Right cardiac atrium (tissue), 5 donors: Measurements from ENCODE around the gene RASD1. TPM values are rescaled to one million over a fixed set of nuclear protein-coding genes. Genes with fewer than 3 reads are reported as not detected.
A peak's percentile ranks its signal among the peaks of the same experiment; 100 is the strongest.

Experiments
- ATAC-seq, 2 donors: fragments of 200-7000 bp; cut with Tn5 transposase; one replicate each; pipeline versions ENCODE4 v1.8.0 to v1.9.1; 2020; ENCODE audit warnings: moderate library complexity in 2 of 2, mild to moderate bottlenecking in 1 of 2
- DNase-seq, 3 donors: peaks; one replicate each; pipeline ENCODE4 v3.0.0-alpha.2; 2020
- H3K27ac ChIP-seq: one replicate; pipeline ENCODE4 v1.5.1; 2013; ENCODE audit warnings: mild to moderate bottlenecking, low read length, control low read depth, moderate library complexity
- H3K27me3 ChIP-seq: one replicate; pipeline ENCODE4 v1.6.1; 2013; ENCODE audit not compliant: control insufficient read depth, insufficient read depth
- H3K4me1 ChIP-seq: one replicate; pipeline ENCODE4 v1.6.1; 2013; ENCODE audit warnings: low read length; ENCODE audit not compliant: control insufficient read depth, insufficient read depth
- H3K4me3 ChIP-seq: one replicate; pipeline ENCODE4 v1.5.1; 2013; ENCODE audit warnings: low read length, control low read depth
- H3K9me3 ChIP-seq: one replicate; pipeline ENCODE4 v1.6.1; 2013; ENCODE audit warnings: low read length; ENCODE audit not compliant: control insufficient read depth
- WGBS: extraction: QIAGEN DNeasy Blood & Tissue Kit; methylation state at CpG from one replicate; pipeline ENCODE4 v1.1.7; 2013; 5-methylcytosine and 5-hydroxymethylcytosine counted together
- intact Hi-C, 4 donors: fragments of 100-400 bp; cut with DNase I; formaldehyde crosslinking; loops; one replicate each; pipeline versions ENCODE4 v1.11.0 to v1.14.0; 2022 to 2023
- long read RNA-seq, 4 donors: library from polyadenylated mRNA; unstranded; transcript quantifications; one replicate each; pipeline ENCODE4 v2.0.0, GENCODE V29; 2020 to 2021
- polyA plus RNA-seq: library from polyadenylated mRNA; stranded (reverse); fragments of 200-250 nt; gene quantifications from one replicate; pipeline ENCODE4 v1.2.3, GENCODE V29; 2013
- total RNA-seq, 4 donors: library from RNA; stranded (reverse); fragmentation: NEBNext Ultra II Directional; extraction: Animal tissue kit (Norgen Biotek cat#: 25700); gene quantifications; one replicate each; pipeline ENCODE4 v1.2.1, GENCODE V29; 2021
- donor health status: healthy with polysubstance abuse.
- donor health status: DM: no; HTN: yes; CAD: no.
- donor health status: DM: no; HTN: no; CAD: no.
- donor health status: DM: no; HTN: yes; CAD: no; lungs with severe emphysema.
- donor health status: DM: yes; HTN: yes; CAD: no.

RASD1 gene
- total RNA-seq (10 to 100 TPM; 18.7 to 63.8 (median 39.9) TPM), polyA plus RNA-seq (66.2 TPM)
- long read RNA-seq, donor 1, transcript RASD1-201 (2 exons, 1,746 nt) = major isoform, 164 of 174 reads
- long read RNA-seq, donor 1, partial matches to known transcripts = 1 of 174 reads
- long read RNA-seq, donor 1, other reads (novel, unspliced or antisense) = 9 of 174 reads
- long read RNA-seq, donor 2, transcript RASD1-201 (2 exons, 1,746 nt) = major isoform, 116 of 125 reads
- long read RNA-seq, donor 2, partial matches to known transcripts = 0 of 125 reads
- long read RNA-seq, donor 2, other reads (novel, unspliced or antisense) = 9 of 125 reads
- long read RNA-seq, donor 3, transcript RASD1-201 (2 exons, 1,746 nt) = major isoform, 287 of 293 reads
- long read RNA-seq, donor 3, partial matches to known transcripts = 0 of 293 reads
- long read RNA-seq, donor 3, other reads (novel, unspliced or antisense) = 6 of 293 reads
- long read RNA-seq, donor 4, transcript RASD1-201 (2 exons, 1,746 nt) = major isoform, 44 of 46 reads
- long read RNA-seq, donor 4, partial matches to known transcripts = 0 of 46 reads
- long read RNA-seq, donor 4, other reads (novel, unspliced or antisense) = 2 of 46 reads

GRCh38 chr17:17496189-17497064, at the start of gene RASD1:
TSS of gene RASD1 (minus strand) at chr17:17496395. CDS start at chr17:17496181, 214 bp downstream.
- no peaks in the 10 kb centered on the region for H3K9me3 ChIP-seq
- H3K4me3 ChIP-seq = peak within 1 kb of the TSS; percentile 64
- peaks cover 7% of the 10 kb centered on the region for H3K4me1 ChIP-seq
- DNase-seq = peak; percentile 94 to 98 (median 97)
- intact Hi-C loops = loop anchor here (2.0 to 10.0 kb wide), 7 partner anchors 71 to 146 kb away; no protein-coding TSS in a partner anchor
- H3K27ac ChIP-seq = peak within 1 kb of the TSS; percentile 87
- under 1% methylated on average over 93 of the region's 93 CpGs for WGBS
- H3K27me3 ChIP-seq = no peaks in the 10 kb centered on the region
- ATAC-seq = peak; percentile 93

GRCh38 chr17:17545984-17546383, 49.8 kb upstream of the RASD1 start:
- WGBS = 74% methylated on average over 7 of the region's 7 CpGs

GRCh38 chr17:17545031-17545820, 49.0 kb upstream of the RASD1 start:
- Histone ChIP-seq H3K27me3 (no peaks in the 10 kb centered on the region), H3K9me3 (no peaks in the 10 kb centered on the region), H3K4me3 (no peak overlapping the region), H3K27ac (no peak overlapping the region), H3K4me1 (no peaks in the 10 kb centered on the region)
- intact Hi-C loops = no loop called here
- DNase-seq (peak; percentile 76 to 88 (median 79)), ATAC-seq (peak; percentile 26 to 46)
- WGBS = 84% methylated on average over 20 of the region's 20 CpGs

More at GRCh38 chr17:17545984-17546383, 49.8 kb upstream of the RASD1 start:
- no peak overlapping the region for H3K4me3 ChIP-seq
- no peaks in the 10 kb centered on the region for H3K4me1 ChIP-seq
- H3K27me3 ChIP-seq = no peaks in the 10 kb centered on the region
- H3K27ac ChIP-seq = no peak overlapping the region
- intact Hi-C loops = no loop called here
- no peak for ATAC-seq
- DNase-seq = peak; percentile 12 to 47 (median 33)
- H3K9me3 ChIP-seq = no peaks in the 10 kb centered on the region

- Histone ChIP-seq H3K27ac (no peak overlapping the region), H3K4me3 (no peak overlapping the region), H3K9me3 (no peaks in the 10 kb centered on the region), H3K27me3 (no peaks in the 10 kb centered on the region), H3K4me1 (no peaks in the 10 kb centered on the region)
- intact Hi-C loops = no loop called here
- WGBS = 95% methylated on average over 22 of the region's 22 CpGs
- ATAC-seq = no peak
- DNase-seq = peak; percentile 4 to 49 (median 29)
Measured at GRCh38 chr17:17542906-17543635, 46.9 kb upstream of the RASD1 start.

- Histone ChIP-seq H3K27me3 (no peaks in the 10 kb centered on the region), H3K9me3 (no peaks in the 10 kb centered on the region), H3K4me1 (peaks cover 3% of the 10 kb centered on the region), H3K27ac (no peak overlapping the region), H3K4me3 (no peak overlapping the region)
- intact Hi-C loops = no loop called here
- 72% methylated on average over 5 of the region's 5 CpGs for WGBS
- ATAC-seq = no peak
- DNase-seq = peak; percentile 7 to 38 (median 27)
Measured at GRCh38 chr17:17541640-17542001, 45.4 kb upstream of the RASD1 start.

GRCh38 chr17:17540935-17541639, 44.9 kb upstream of the RASD1 start:
- ATAC-seq = no peak
- H3K9me3 ChIP-seq = no peaks in the 10 kb centered on the region
- H3K4me3 ChIP-seq = no peak overlapping the region
- no peaks in the 10 kb centered on the region for H3K27me3 ChIP-seq
- DNase-seq = peak; percentile 5 to 55 (median 54)
- no peak overlapping the region for H3K27ac ChIP-seq
- 76% methylated on average over 23 of the region's 23 CpGs for WGBS
- H3K4me1 ChIP-seq = peaks cover 5% of the 10 kb centered on the region
- intact Hi-C loops = no loop called here

GRCh38 chr17:17540278-17540906, 44.2 kb upstream of the RASD1 start:
- intact Hi-C loops = no loop called here
- Histone ChIP-seq H3K27me3 (no peaks in the 10 kb centered on the region), H3K4me1 (peaks cover 5% of the 10 kb centered on the region), H3K9me3 (no peaks in the 10 kb centered on the region), H3K27ac (no peak overlapping the region), H3K4me3 (no peak overlapping the region)
- WGBS = 74% methylated on average over 15 of the region's 15 CpGs
- ATAC-seq (no peak), DNase-seq (peak; percentile 12 to 62 (median 50))

GRCh38 chr17:17539591-17539990, 43.4 kb upstream of the RASD1 start:
- Histone ChIP-seq H3K27me3 (no peaks in the 10 kb centered on the region), H3K4me1 (peaks cover 5% of the 10 kb centered on the region), H3K9me3 (no peaks in the 10 kb centered on the region), H3K4me3 (no peak overlapping the region), H3K27ac (no peak overlapping the region)
- no peak for ATAC-seq
- peak; percentile 9 to 43 (median 28) for DNase-seq
- 70% methylated on average over 10 of the region's 10 CpGs for WGBS
- intact Hi-C loops = no loop called here
